ENCODE measurements around the gene ACACA.

The ACACA gene

GRCh38 chr17:37109731-37110710 is 296.6 kb downstream of the ACACA start:
- DNase-seq (ENCODE audit: low read depth in 2 of 3, low spot score in 2 of 3) = no peak

- DNase-seq (ENCODE audit: low read depth in 2 of 3, low spot score in 2 of 3) = no peak
Observed at GRCh38 chr17:37109106-37109505, 297.5 kb downstream of the ACACA start.

GRCh38 chr17:37107406-37108083 is 299.1 kb downstream of the ACACA start:
- no peak for DNase-seq (ENCODE audit: low read depth in 2 of 3, low spot score in 2 of 3)

GRCh38 chr17:37106049-37106448 is 300.6 kb downstream of the ACACA start:
- DNase-seq (ENCODE audit: low read depth in 2 of 3, low spot score in 2 of 3) = no peak

- no peak for DNase-seq (ENCODE audit: low read depth in 2 of 3, low spot score in 2 of 3)
Observed at GRCh38 chr17:37103231-37103630, 303.4 kb downstream of the ACACA start.

GRCh38 chr17:37101306-37101705 is 305.3 kb downstream of the ACACA start:
- no peak for DNase-seq (ENCODE audit: low read depth in 2 of 3, low spot score in 2 of 3)

- no peak for DNase-seq (ENCODE audit: low read depth in 2 of 3, low spot score in 2 of 3)
Observed at GRCh38 chr17:37100231-37100630, 306.4 kb downstream of the ACACA start.

- DNase-seq (ENCODE audit: low read depth in 2 of 3, low spot score in 2 of 3) = no peak
Observed at GRCh38 chr17:37098910-37099664, 307.5 kb downstream of the ACACA start.

- DNase-seq (ENCODE audit: low read depth in 2 of 3, low spot score in 2 of 3) = no peak
Observed at GRCh38 chr17:37098152-37098551, 308.5 kb downstream of the ACACA start.

GRCh38 chr17:37097154-37097553 is 309.5 kb downstream of the ACACA start:
- no peak for DNase-seq (ENCODE audit: low read depth in 2 of 3, low spot score in 2 of 3)

GRCh38 chr17:37096071-37096470 is 310.6 kb downstream of the ACACA start:
- DNase-seq (ENCODE audit: low read depth in 2 of 3, low spot score in 2 of 3) = no peak

GRCh38 chr17:37094391-37094790 is 312.2 kb downstream of the ACACA start:
- DNase-seq (ENCODE audit: low read depth in 2 of 3, low spot score in 2 of 3) = no peak

- no peak for DNase-seq (ENCODE audit: low read depth in 2 of 3, low spot score in 2 of 3)
Observed at GRCh38 chr17:37092701-37093100, 313.9 kb downstream of the ACACA start.

GRCh38 chr17:37092071-37092470 is 314.6 kb downstream of the ACACA start:
- no peak for DNase-seq (ENCODE audit: low read depth in 2 of 3, low spot score in 2 of 3)

GRCh38 chr17:37090941-37091340 is 315.7 kb downstream of the ACACA start:
- DNase-seq (ENCODE audit: low read depth in 2 of 3, low spot score in 2 of 3) = no peak

- DNase-seq (ENCODE audit: low read depth in 2 of 3, low spot score in 2 of 3) = peak in 1 of 3 experiments; percentile 11
Observed at GRCh38 chr17:37089956-37090355, 316.7 kb downstream of the ACACA start.

- DNase-seq (ENCODE audit: low read depth in 2 of 3, low spot score in 2 of 3) = no peak
Observed at GRCh38 chr17:37088913-37089312, 317.7 kb downstream of the ACACA start.

- no peak for DNase-seq (ENCODE audit: low read depth in 2 of 3, low spot score in 2 of 3)
Observed at GRCh38 chr17:37088459-37088858, 318.2 kb downstream of the ACACA start.

GRCh38 chr17:37087683-37088082 is 319.0 kb downstream of the ACACA start:
- no peak for DNase-seq (ENCODE audit: low read depth in 2 of 3, low spot score in 2 of 3)

- no peak for DNase-seq (ENCODE audit: low read depth in 2 of 3, low spot score in 2 of 3)
Observed at GRCh38 chr17:37086948-37087347, 319.7 kb downstream of the ACACA start.

GRCh38 chr17:37086334-37086733 is 320.3 kb downstream of the ACACA start:
- no peak for DNase-seq (ENCODE audit: low read depth in 2 of 3, low spot score in 2 of 3)

- no peak for DNase-seq (ENCODE audit: low read depth in 2 of 3, low spot score in 2 of 3)
Observed at GRCh38 chr17:37084372-37084771, 322.3 kb downstream of the ACACA start.

Data from activated CD8-positive, alpha-beta memory T cell treated with anti-CD3 and anti-CD28 coated beads for 48 hours (primary cell).